Measurements from ENCODE around the gene BTBD3. TPM values are rescaled to one million over a fixed set of nuclear protein-coding genes. Genes with fewer than 3 reads are reported as not detected.

The BTBD3 gene
- total and polyA plus RNA-seq, 8 donors: 24.7 to 76.4 (median 62.3) TPM

DNA sequence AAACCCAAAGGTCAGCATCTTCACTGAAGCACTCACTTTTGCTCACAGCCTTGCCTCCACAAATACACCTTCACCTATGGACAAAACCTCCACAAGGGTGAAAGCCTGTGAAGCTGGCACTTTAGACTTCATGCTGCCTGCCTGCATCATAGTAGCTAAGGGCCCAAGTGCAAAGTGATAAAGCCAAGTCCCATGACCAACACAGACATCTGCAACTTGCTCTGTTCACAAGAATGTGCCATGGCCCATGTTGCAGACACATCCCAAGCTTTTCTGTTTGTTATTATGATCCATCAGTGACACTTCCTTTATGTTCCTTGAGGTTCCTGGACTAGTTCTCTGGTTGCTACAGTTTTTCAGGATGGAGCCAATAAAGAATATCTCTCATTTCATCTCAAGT, 31.1 kb downstream of the BTBD3 start:
- Histone ChIP-seq H3K4me1 (no peaks in the 10 kb centered on the region), H3K36me3 (no peaks in the 10 kb centered on the region), H3K4me3 (no peak overlapping the region), H3K27ac (no peak overlapping the region), H3K27me3 (no peaks in the 10 kb centered on the region), H3K9me3 (peaks cover 0 to 3% of the 10 kb centered on the region in 2 donors)
- TF ChIP-seq, protein P1, sequence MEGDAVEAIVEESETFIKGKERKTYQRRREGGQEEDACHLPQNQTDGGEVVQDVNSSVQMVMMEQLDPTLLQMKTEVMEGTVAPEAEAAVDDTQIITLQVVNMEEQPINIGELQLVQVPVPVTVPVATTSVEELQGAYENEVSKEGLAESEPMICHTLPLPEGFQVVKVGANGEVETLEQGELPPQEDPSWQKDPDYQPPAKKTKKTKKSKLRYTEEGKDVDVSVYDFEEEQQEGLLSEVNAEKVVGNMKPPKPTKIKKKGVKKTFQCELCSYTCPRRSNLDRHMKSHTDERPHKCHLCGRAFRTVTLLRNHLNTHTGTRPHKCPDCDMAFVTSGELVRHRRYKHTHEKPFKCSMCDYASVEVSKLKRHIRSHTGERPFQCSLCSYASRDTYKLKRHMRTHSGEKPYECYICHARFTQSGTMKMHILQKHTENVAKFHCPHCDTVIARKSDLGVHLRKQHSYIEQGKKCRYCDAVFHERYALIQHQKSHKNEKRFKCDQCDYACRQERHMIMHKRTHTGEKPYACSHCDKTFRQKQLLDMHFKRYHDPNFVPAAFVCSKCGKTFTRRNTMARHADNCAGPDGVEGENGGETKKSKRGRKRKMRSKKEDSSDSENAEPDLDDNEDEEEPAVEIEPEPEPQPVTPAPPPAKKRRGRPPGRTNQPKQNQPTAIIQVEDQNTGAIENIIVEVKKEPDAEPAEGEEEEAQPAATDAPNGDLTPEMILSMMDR (IDR thresholded peaks at IDR 0.05): no peak
- no peak for DNase-seq
- ATAC-seq: no peak
- intact Hi-C loops (cut with DNase I): no loop called here

DNA sequence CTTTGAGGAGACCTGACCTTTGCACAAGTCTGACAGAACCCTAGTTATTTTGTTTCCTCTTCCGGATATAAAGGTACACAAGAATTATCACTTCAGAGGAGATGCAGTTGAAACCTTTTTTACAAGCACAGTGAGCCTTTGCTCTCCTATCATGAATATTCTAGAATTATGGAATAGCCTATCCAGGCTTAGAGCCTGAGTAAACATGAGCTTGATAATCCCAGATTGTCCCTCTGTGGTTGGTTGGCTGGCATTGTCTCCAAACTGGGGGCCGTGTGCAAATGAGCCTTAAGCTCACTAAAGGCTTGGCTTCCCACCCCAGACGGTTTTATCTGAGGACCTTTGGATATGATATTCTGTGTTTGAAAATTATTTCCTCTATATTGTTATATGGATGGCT, 32.0 kb downstream of the BTBD3 start:
- Histone ChIP-seq H3K27ac (no peak overlapping the region), H3K9me3 (peaks cover 0 to 7% of the 10 kb centered on the region in 2 donors), H3K4me3 (no peak overlapping the region), H3K4me1 (no peaks in the 10 kb centered on the region), H3K36me3 (no peaks in the 10 kb centered on the region), H3K27me3 (no peaks in the 10 kb centered on the region)
- ATAC-seq (no peak), DNase-seq (no peak)
- TF ChIP-seq, protein P1 (IDR thresholded peaks at IDR 0.05): no peak
- intact Hi-C loops (cut with DNase I): no loop called here

DNA sequence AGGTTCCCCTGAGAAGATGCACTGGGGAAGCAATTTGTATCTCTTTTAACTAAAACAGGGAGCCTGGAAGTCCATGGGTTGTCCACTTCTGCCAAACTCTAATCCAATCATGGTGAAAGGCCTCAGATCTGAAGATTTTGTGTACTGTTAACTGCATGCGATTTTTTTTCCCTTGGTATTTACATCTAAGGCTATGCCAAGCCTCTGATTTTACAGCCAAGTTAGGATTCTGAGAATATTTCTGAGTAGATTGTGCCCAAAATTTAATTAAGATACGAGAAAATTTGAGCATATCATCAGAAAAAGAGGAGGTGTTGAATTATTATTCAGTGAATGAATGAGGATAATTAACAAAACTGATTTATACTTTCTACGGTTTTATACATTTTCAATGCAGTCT, 34.0 kb downstream of the BTBD3 start:
- H3K27ac ChIP-seq: no peak overlapping the region
- H3K27me3 ChIP-seq: no peaks in the 10 kb centered on the region
- peaks cover 0 to 17% of the 10 kb centered on the region in 2 donors for H3K9me3 ChIP-seq
- H3K36me3 ChIP-seq: no peaks in the 10 kb centered on the region
- ATAC-seq: no peak
- intact Hi-C loops (cut with DNase I): no loop called here
- TF ChIP-seq, protein P1 (IDR thresholded peaks at IDR 0.05): no peak
- no peak for DNase-seq
- no peaks in the 10 kb centered on the region for H3K4me1 ChIP-seq
- H3K4me3 ChIP-seq: no peak overlapping the region

DNA sequence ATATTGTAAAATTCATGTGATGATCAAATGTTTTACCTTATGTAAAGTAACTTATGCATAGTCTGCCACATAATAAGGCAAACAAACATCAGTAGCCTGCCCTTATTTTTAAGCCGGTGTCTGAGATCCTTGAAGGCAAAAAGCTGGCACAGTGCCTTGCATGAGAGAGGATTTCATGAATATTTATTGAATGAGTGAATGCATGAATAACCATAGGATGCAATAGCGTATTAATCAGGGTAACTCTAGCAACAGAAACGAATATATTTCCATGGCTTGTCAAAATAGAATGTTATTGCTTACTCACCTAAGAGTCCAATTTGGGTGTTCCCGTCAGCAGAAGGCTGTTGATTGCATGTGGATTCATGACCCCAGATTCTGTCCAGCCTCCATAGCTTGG, 34.9 kb downstream of the BTBD3 start:
- H3K27me3 ChIP-seq: no peaks in the 10 kb centered on the region
- peaks cover 0 to 17% of the 10 kb centered on the region in 2 donors for H3K9me3 ChIP-seq
- no peak for ATAC-seq
- TF ChIP-seq, protein P1 (IDR thresholded peaks at IDR 0.05): no peak
- no peaks in the 10 kb centered on the region for H3K4me1 ChIP-seq
- H3K27ac ChIP-seq: no peak overlapping the region
- intact Hi-C loops (cut with DNase I): no loop called here
- H3K4me3 ChIP-seq: no peak overlapping the region
- DNase-seq: no peak
- no peaks in the 10 kb centered on the region for H3K36me3 ChIP-seq

DNA sequence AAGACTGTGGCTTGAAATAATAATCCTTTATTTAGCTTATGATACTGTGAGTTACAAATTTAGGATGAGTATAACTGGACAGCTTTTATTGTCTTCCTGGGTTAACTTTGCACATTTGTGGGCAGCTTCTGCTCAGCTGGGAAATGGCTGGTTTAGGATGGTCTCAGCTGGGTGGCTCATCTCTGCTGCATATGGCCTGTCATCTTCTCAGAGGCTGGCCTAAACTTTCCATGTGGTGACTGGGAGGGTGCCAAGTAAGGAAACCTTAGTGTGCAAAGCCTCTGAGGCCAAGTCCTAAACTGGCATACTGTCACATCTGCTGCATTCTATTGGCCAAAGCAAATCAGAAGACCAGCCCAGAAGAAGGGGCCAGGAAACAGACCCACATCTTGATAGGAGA, 40.2 kb downstream of the BTBD3 start:
- H3K36me3 ChIP-seq: no peaks in the 10 kb centered on the region
- H3K9me3 ChIP-seq: peaks cover 0 to 17% of the 10 kb centered on the region in 2 donors
- TF ChIP-seq, protein P1 (IDR thresholded peaks at IDR 0.05): no peak
- ATAC-seq (no peak), DNase-seq (no peak)
- no peaks in the 10 kb centered on the region for H3K27me3 ChIP-seq
- intact Hi-C loops (cut with DNase I): no loop called here
- no peaks in the 10 kb centered on the region for H3K4me1 ChIP-seq
- no peak overlapping the region for H3K27ac ChIP-seq
- no peak overlapping the region for H3K4me3 ChIP-seq

All from left lung (tissue), 10 donors.